ENCODE data around the gene CEMIP. TPM values are rescaled to one million over a fixed set of nuclear protein-coding genes. Genes with fewer than 3 reads are reported as not detected.
"Not testable (repeated sequence)": the region's sequence is repeated elsewhere in the genome, so short reads cannot be mapped to it uniquely, and the experiment has no call there.

Gene CEMIP
- total RNA-seq, 1 experiment from 2014 or later: not detected

DNA sequence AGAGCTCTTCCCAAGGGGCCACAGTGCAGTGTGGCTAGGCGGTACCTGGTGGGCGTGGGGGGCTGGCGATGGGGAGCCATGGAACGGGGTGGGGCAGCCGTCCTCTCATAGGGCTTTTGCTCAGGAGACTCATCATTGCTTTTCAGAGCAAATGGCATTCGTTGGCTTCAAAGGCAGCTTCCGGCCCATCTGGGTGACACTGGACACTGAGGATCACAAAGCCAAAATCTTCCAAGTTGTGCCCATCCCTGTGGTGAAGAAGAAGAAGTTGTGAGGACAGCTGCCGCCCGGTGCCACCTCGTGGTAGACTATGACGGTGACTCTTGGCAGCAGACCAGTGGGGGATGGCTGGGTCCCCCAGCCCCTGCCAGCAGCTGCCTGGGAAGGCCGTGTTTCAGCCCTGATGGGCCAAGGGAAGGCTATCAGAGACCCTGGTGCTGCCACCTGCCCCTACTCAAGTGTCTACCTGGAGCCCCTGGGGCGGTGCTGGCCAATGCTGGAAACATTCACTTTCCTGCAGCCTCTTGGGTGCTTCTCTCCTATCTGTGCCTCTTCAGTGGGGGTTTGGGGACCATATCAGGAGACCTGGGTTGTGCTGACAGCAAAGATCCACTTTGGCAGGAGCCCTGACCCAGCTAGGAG lies 169.6 kb downstream of the CEMIP start:
- no peak for DNase-seq (ENCODE audit: low read depth)
- in situ Hi-C loops (cut with HindIII; ENCODE audit: low pct_unique_long_range_greater_than_20kb, low sequenced_read_pairs): no loop called here

DNA sequence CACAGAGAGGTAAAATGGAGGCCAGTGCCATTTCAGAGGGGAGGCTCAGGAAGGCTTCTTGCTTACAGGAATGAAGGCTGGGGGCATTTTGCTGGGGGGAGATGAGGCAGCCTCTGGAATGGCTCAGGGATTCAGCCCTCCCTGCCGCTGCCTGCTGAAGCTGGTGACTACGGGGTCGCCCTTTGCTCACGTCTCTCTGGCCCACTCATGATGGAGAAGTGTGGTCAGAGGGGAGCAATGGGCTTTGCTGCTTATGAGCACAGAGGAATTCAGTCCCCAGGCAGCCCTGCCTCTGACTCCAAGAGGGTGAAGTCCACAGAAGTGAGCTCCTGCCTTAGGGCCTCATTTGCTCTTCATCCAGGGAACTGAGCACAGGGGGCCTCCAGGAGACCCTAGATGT lies 170.6 kb downstream of the CEMIP start:
- in situ Hi-C loops (cut with HindIII; ENCODE audit: low pct_unique_long_range_greater_than_20kb, low sequenced_read_pairs): no loop called here
- no peak for DNase-seq (ENCODE audit: low read depth)

DNA sequence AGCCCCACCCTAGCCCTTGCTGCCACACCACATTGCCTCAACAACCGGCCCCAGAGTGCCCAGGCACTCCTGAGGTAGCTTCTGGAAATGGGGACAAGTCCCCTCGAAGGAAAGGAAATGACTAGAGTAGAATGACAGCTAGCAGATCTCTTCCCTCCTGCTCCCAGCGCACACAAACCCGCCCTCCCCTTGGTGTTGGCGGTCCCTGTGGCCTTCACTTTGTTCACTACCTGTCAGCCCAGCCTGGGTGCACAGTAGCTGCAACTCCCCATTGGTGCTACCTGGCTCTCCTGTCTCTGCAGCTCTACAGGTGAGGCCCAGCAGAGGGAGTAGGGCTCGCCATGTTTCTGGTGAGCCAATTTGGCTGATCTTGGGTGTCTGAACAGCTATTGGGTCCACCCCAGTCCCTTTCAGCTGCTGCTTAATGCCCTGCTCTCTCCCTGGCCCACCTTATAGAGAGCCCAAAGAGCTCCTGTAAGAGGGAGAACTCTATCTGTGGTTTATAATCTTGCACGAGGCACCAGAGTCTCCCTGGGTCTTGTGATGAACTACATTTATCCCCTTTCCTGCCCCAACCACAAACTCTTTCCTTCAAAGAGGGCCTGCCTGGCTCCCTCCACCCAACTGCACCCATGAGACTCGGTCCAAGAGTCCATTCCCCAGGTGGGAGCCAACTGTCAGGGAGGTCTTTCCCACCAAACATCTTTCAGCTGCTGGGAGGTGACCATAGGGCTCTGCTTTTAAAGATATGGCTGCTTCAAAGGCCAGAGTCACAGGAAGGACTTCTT lies 171.3 kb downstream of the CEMIP start:
- no peak for DNase-seq (ENCODE audit: low read depth)
- in situ Hi-C loops (cut with HindIII; ENCODE audit: low pct_unique_long_range_greater_than_20kb, low sequenced_read_pairs): no loop called here

DNA sequence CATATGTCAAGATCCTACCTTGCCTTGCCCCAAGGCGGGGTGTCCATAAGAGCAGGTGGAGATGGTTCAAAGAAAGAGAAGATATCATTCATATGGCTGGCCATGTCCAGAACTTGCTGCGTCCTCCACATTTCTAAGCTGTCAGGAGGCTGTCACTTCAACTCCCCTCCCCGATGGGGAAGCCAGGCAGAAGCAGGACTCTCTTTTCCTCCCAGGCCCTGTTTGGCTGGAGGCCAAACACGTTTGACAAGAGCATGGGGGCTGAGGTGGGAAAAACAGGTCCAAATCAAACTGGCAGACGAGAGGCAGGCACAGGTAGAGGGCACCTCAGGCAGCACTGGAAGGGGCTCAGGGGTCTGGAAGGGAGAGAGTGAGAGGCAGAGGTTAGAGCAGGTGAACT lies 172.8 kb downstream of the CEMIP start:
- in situ Hi-C loops (cut with HindIII; ENCODE audit: low pct_unique_long_range_greater_than_20kb, low sequenced_read_pairs): no loop called here
- DNase-seq (ENCODE audit: low read depth): no peak

DNA sequence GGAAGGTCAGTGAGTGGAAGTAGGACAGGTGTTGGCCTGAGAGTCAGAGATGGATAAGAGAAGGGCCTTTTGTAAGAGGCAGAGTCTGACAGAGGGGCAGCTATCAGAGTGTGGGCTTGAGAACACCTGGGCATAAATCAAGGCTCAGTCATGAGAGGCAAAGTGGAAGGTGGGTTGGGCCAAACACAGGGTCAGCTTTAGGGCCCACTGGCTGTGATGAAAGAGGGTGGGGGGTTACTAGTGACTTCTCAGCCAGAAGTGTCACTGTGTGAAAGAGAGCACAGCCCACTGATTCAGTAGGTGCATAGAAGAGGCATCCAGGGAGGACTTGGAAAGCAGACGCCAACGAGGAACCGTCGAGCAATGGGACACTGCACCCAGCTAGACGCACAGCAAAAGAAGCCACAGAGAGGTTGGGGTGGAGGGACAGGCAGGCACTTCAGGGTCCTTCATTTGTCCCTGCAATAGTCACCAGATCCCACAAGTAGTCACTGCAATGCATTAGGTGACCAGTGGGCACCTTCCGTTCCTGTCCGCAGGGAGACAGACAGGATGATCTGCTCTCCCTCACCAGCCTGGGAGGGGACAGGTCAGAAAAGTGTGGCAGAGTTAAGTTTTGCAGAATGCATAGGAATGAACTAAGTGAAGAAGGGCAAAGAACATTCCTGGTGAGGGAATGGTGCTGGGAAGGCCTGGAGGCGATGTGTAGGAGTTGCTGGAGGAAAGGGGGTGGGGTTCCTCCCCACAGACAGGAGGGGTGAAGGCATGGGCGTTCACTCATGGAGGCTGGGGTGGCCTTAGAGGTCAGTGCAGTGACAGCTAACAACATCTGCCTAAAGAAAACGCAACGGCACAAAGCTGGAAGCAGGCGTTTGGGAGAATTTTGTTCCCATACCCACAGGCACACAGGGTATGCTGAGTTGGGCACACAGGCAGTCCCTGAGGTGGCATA lies 174.1 kb downstream of the CEMIP start:
- in situ Hi-C loops (cut with HindIII; ENCODE audit: low pct_unique_long_range_greater_than_20kb, low sequenced_read_pairs): no loop called here
- no peak for DNase-seq (ENCODE audit: low read depth)

DNA sequence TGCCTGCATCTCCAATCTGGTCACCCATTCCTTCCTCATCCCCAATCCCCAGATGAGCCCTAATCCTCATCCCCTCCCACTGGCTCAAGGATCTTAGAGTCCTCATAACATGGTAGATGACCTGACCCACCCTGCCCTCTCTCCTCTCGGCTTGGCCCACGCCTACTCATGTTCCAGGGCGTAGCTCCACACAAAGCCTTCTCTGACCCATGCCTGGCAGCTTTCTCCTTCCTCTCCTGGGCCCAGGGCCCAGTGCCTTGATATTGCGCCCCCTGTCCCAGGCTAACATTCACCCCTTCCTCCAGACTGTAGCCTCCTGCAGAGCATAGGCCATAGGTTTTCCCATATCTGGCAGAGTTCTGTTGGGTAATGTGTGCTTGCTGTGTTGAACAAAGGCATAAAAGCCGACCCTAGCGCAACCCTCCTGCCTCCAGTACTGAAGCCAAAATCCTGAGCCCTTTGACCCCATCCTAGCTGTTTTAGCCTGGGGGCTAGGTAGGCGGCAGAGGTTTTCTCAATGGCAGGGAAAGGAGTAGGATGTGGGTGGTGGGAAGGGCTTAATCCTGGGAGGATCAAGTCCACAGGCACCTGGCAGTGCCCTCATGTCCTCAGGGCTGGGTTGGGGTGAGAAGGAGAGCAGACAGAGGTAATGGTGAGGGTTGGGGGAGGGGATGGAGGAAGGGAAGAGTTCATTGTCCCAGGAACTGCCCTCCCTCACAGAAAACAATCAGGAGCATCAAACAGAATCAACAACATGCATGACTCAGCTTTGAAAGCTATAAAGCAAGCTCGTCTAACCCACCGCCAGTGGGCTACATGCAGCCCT lies 175.0 kb downstream of the CEMIP start:
- DNase-seq (ENCODE audit: low read depth): peak; percentile 30
- in situ Hi-C loops (cut with HindIII; ENCODE audit: low pct_unique_long_range_greater_than_20kb, low sequenced_read_pairs): no loop called here

DNA sequence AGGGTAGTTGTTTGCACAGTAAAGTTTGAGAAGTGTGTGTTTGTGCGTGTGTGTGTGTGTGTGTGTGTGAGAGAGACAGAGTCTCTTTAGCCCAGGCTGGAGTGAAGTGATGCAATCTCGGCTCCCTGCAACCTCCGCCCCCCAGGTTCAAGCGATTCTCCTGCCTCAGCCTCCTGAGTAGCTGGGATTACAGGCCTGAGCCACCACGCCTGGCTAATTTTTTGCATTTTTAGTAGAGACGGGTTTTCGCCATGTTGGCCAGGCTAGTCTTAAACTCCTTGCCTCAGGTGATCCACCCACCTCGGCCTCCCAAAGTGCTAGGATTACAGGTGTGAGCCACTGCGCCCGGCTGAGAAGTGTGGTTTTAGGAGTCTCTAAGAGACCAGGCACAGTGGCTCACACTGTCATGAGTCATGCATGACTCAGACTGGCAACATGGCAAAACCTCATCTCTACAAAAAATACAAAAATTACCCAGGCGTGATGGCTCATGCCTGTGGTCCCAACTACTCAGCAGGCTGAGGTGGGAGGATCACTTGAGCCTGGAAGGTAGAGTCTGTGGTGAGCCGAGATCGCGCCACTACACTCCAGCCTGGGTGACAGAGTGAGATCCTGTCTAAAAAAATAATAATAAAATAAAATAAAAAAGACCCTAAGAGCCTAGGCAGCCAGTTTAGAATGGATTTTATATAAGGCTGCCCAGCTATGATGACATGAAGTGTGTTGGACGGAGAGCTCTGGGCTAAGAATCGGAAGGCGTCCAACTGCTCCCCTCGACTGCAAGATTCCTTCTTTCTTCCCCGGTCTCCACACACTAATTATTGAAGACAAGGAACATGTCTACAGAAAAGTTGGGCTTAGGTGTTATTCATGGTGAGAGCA lies 176.6 kb downstream of the CEMIP start:
- in situ Hi-C loops (cut with HindIII; ENCODE audit: low pct_unique_long_range_greater_than_20kb, low sequenced_read_pairs): not testable (repeated sequence)
- DNase-seq (ENCODE audit: low read depth): peak; percentile 94

DNA sequence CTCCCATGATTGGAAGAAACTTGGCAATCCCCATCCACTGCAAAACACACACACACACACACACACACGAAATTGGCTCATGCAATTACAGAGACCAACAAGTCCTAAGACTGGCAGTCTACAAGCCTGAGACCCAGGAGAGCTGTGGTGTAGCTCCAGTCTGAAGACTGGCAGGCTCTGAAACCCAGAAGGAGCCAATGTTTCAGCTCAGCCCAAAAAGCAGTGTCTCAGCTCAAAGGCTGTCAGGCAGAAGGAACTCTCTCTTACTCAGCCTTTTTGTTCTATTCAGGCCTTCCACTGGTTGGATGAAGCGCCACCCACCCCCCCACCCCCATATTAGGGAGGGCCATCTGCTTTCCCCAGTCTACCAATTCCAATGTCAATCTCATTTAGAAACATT lies 178.4 kb downstream of the CEMIP start:
- in situ Hi-C loops (cut with HindIII; ENCODE audit: low pct_unique_long_range_greater_than_20kb, low sequenced_read_pairs): no loop called here
- DNase-seq (ENCODE audit: low read depth): no peak

DNA sequence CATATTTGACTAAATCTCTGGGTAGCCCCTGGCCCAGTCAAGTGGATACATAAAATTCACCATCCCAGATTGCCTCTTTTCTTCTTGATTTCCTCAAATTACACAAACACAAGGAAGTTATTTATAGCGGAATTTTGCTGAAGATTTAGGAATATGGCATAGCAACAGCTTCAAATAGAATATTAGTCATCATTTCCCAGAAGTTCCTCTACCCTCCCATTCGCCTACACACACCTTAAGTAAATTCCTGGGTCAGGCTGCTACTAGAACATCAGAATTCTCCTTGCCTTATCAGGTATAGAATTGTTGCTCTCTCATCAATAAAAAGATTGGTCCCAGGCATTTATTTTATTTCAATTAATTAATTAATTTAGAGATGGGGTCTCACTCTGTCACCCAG lies 178.8 kb downstream of the CEMIP start:
- DNase-seq (ENCODE audit: low read depth): no peak
- in situ Hi-C loops (cut with HindIII; ENCODE audit: low pct_unique_long_range_greater_than_20kb, low sequenced_read_pairs): no loop called here

DNA sequence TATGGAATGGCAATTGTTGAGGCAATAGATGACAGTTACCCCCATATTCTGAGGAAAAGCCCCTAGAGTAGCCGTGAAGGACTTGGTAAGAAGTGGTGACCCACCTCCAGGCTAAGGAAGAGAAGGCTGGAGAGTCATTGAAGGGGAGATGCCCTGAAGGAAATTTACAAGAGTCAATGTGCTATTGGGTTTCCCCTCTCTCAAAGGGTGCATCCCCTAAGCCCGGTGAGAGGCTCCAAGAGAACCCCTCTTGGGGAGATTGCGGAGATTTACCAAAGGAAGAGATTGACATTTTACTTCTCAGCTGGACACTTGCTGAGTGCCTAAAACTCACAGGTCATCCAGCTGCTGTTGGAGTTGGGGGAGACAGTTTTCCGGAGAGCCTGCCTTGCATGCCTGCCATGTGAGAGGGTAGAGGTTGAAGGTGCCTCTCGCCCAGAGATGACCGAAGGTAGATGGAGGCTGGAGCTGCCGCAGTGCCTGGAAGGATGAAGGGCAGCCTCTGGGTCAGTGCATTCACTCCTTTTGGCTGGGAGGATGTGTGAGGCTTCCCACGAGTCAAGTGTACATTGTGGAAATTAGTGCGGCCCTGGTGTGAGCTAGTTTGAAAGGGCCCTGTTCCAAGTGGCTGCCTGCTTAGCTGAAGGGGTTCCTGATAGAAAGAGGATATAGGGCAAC lies 179.8 kb downstream of the CEMIP start:
- DNase-seq (ENCODE audit: low read depth): no peak
- in situ Hi-C loops (cut with HindIII; ENCODE audit: low pct_unique_long_range_greater_than_20kb, low sequenced_read_pairs): no loop called here

DNA sequence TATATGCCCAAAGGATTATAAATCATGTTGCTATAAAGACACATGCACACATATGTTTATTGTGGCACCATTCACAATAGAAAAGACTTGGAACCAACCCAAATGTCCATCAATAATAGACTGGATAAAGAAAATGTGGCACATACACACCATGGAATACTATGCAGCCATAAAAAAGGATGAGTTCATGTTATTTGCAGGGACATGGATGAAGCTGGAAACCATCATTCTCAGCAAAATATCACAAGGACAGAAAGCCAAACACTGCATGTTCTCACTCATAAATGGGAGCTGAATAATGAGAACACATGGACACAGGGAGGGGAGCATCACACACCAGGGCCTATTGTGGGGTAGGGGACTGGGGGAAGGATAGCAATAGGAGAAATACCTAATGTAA lies 186.3 kb downstream of the CEMIP start:
- in situ Hi-C loops (cut with HindIII; ENCODE audit: low pct_unique_long_range_greater_than_20kb, low sequenced_read_pairs); DNase-seq (ENCODE audit: low read depth): not testable (repeated sequence)

DNA sequence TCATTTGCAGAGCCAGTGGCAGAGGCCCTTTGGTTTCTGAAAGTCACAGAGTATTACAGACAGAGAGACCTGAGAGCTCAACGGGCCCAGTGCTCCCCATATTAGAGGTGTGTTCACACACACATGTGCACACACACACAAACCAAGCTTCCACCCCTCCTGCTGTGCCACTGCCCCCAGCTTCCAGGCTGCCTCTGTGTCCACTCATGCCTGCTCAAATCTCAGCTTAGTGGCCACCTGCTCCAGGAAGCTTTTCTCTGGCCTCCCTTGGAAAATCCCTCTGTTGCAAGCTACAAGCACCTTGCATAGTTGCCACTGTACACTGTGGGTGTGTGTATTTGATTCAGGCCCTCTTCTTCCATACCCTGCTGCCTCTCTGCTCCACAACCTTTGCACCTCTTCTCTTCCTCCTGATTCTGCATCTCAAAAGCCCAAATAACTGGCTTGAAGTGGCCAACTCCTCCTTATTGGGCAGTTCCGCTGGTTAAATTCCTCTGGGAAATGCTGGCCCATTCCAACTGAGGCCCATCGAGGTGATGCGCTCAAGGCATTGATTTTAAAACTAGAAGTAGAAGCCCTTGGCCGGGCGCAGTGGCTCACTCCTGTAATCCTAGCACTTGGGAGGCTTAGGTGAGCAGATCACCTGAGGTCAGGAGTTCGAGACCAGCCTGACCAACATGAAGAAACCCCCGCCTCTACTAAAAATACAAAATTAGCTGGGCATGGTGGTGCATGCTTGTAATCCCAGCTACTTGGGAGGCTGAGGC lies 187.4 kb downstream of the CEMIP start:
- in situ Hi-C loops (cut with HindIII; ENCODE audit: low pct_unique_long_range_greater_than_20kb, low sequenced_read_pairs): no loop called here
- DNase-seq (ENCODE audit: low read depth): no peak

DNA sequence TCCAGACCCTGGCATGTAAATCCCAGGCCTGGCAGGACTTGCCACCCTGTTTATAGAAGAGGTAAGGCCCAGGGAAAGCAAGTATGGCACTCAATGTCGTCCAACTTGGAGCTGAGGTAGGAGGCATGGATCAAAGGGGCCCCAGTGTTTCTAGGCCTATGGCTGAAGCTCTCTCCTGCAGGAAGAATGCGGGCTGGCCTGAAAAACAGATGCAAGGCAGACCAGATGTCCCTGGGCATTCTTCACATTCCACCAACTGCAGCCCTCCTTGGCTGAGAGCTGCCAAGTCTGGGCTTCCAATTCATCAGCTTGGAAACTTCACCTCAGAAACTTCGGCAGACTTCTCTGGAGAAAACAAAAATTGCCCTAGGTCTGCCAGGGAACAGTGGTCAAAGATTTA lies 188.3 kb downstream of the CEMIP start:
- in situ Hi-C loops (cut with HindIII; ENCODE audit: low pct_unique_long_range_greater_than_20kb, low sequenced_read_pairs): no loop called here
- no peak for DNase-seq (ENCODE audit: low read depth)

DNA sequence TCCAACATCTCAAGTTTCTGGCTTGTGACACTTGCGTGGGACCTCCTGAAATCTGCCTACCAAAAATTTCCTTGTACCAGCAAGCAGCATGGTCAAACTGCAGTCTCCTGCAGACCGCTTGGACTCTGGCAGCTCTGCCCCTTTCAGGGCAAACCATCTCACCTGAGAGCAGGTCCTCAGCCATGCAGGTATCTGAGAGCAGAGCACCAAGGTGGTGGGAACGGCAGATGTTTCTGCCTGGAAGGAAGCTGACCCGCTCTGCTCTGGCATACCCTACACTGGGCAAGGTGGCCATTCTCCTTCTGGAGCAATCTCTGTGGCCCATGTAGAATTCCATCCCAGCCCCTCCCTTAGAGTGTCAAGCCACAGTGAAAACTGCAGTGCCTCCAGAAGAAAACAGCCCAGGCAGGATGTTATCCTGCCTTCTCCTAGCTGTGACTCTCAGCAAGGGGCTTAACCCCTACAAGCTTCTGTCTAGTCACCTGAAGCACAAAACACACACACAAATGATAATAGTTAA lies 188.9 kb downstream of the CEMIP start:
- in situ Hi-C loops (cut with HindIII; ENCODE audit: low pct_unique_long_range_greater_than_20kb, low sequenced_read_pairs): no loop called here
- DNase-seq (ENCODE audit: low read depth): no peak

DNA sequence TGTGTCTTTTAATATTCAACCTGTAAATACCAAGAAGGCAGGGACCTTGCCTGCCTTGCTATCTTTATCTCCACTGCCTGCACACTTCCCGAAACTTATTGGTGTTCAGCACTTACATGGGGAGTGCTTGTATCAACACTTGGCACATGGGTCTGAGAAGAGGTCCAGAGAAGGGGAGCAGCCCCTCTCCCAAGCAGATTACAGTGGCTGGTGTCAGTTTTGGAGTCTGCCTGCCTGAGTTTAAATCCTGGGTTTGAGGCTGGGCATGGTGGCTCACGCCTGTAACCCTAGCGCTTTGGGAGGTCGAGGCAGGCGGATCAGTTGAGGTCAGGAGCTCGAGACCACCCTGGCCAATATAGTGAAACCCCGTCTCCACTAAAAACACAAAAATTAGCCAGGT lies 190.1 kb downstream of the CEMIP start:
- no peak for DNase-seq (ENCODE audit: low read depth)
- in situ Hi-C loops (cut with HindIII; ENCODE audit: low pct_unique_long_range_greater_than_20kb, low sequenced_read_pairs): no loop called here
